HK-2 (cell line): ENCODE measurements around the gene CTNNAL1.
A peak's percentile ranks its signal among the peaks of the same experiment; 100 is the strongest.
"Not testable (repeated sequence)": the region's sequence is repeated elsewhere in the genome, so short reads cannot be mapped to it uniquely, and the experiment has no call there.

Experiments used
- DNase-seq: peaks from one replicate; pipeline ENCODE4 v3.0.0-alpha.2; 2018; ENCODE audit not compliant: unreplicated experiment

Gene CTNNAL1

GRCh38 chr9:109012876-109013678 lies at the start of gene CTNNAL1:
Gene CTNNAL1, minus strand, starts transcription at chr9:109013499. Its CDS starts 57 bp downstream, at chr9:109013442.
- DNase-seq: peak; percentile 96

- no peak for DNase-seq
These were observed 49.2 kb upstream of the CTNNAL1 start for GRCh38 chr9:109062543-109062942.

- DNase-seq: no peak
These were observed 46.9 kb upstream of the CTNNAL1 start for GRCh38 chr9:109060191-109060590.

GRCh38 chr9:109053121-109053520 lies 39.8 kb upstream of the CTNNAL1 start:
- DNase-seq: not testable (repeated sequence)

GRCh38 chr9:109052416-109052815 lies 39.1 kb upstream of the CTNNAL1 start:
- DNase-seq: no peak

- DNase-seq: no peak
These were observed 38.4 kb upstream of the CTNNAL1 start for GRCh38 chr9:109051733-109052132.

- no peak for DNase-seq
These were observed 37.1 kb upstream of the CTNNAL1 start for GRCh38 chr9:109050444-109050843.

GRCh38 chr9:109048822-109049221 lies 35.5 kb upstream of the CTNNAL1 start:
- DNase-seq: no peak

- no peak for DNase-seq
These were observed 34.0 kb upstream of the CTNNAL1 start for GRCh38 chr9:109047259-109047658.

- DNase-seq: no peak
These were observed 33.0 kb upstream of the CTNNAL1 start for GRCh38 chr9:109046346-109046745.

- no peak for DNase-seq
These were observed 30.3 kb upstream of the CTNNAL1 start for GRCh38 chr9:109043578-109043977.

GRCh38 chr9:109040571-109040970 lies 27.3 kb upstream of the CTNNAL1 start:
- DNase-seq: no peak

GRCh38 chr9:109039539-109039938 lies 26.2 kb upstream of the CTNNAL1 start:
- no peak for DNase-seq

- DNase-seq: no peak
These were observed 24.8 kb upstream of the CTNNAL1 start for GRCh38 chr9:109037946-109038715.

GRCh38 chr9:109036744-109037680 lies 23.7 kb upstream of the CTNNAL1 start:
- DNase-seq: no peak

GRCh38 chr9:109035684-109036423 lies 22.6 kb upstream of the CTNNAL1 start:
- DNase-seq: peak; percentile 34

GRCh38 chr9:109033941-109034700 lies 20.8 kb upstream of the CTNNAL1 start:
- DNase-seq: no peak

GRCh38 chr9:109031241-109031640 lies 17.9 kb upstream of the CTNNAL1 start:
- no peak for DNase-seq

GRCh38 chr9:109030426-109030825 lies 17.1 kb upstream of the CTNNAL1 start:
- no peak for DNase-seq

GRCh38 chr9:109028457-109028856 lies 15.2 kb upstream of the CTNNAL1 start:
- no peak for DNase-seq
